Activated CD8-positive, alpha-beta memory T cell treated with anti-CD3 and anti-CD28 coated beads for 48 hours (primary cell): ENCODE measurements around the gene PIK3CG.
"Not testable (repeated sequence)": the region's sequence is repeated elsewhere in the genome, so short reads cannot be mapped to it uniquely, and the experiment has no call there.

Experiments used
- DNase-seq, 3 experiments: peaks; one replicate each; pipeline ENCODE4 v3.0.0-alpha.2; 2020; ENCODE audit warnings: low read depth in 2 of 3, low spot score in 2 of 3

PIK3CG gene

DNA sequence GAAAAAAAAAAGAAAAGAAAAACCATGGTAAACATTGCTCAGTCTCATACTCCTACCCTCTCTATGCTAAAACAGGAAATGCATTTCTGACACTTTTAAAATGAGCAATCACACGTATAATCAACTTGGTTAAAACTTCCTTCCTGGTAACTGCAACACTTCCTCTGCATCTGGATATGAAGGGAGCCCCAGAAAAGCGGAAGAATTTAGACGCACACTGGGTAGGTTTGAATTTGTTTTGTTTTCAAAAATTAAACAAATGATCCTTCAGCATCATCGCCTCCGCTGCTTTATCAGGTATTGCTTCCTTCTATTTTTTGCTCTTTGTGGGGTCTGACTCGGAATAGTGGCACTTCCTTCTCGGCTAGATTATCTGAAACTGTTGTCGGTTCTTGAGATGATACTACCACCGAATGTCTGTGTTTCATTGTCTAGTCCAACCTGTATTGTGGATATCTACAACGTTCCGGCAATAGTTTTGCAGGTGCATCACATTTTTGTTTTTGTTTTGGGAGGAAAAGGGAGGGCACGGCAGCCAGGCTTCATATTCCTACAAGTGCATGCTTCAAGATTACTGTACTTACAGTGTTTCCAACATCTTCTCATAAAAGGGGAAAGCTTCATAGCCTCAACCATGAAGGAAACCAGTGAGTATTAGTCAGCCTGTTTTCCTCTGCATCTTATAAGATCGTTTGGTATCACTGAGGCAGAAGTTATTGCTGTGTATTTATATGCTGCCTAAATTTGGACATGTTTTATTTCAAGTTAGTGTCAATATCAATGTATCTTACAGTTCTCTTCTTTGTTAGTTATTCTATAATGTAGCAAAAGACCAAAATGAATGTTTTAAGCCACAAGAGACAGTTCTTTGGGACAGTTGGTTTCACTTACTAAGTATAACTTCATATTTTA is at the start of gene PIK3CG:
PIK3CG (plus strand) TSS at position 153 of the 912 bp plus-strand sequence. CDS start 2,280 bp downstream, outside the sequence.
- DNase-seq: no peak

DNA sequence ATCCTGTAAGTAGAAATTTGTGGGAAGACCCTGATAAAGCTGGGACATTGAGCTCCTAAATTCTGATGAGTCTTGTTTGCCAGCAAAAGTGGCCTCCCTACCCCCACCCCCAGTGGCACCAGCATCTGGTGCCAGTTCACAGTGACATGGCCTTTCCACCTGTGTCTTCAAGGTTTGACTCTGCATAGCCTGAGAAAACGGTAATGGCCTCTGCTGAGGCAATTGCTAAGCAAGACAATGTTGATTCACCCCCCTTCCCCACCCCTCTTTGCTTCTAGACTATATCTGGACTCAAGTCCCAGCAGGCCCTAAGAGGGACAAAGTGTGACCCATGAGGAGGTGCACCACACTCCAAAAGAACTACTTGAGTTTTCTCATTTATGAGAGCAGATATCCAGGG is 48.0 kb upstream of the PIK3CG start:
- DNase-seq: no peak

DNA sequence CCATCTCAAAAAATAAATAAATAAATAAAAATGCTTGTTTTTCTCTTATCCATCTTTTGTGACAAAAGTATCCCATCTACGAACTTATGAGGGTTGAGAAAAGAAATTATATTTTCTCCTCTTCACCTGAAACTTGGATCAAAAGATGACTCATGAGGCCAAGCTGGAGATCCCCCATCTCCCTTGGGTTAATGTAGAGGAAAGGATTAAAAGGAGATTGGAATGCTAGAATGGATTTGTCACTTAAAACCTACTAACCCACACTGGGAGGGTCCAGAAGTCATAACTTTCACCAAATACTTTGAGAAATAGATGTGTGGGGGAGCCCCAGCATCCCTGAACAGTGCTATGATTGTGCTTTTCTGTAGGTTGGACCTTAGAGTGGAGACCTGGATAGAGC is 46.3 kb upstream of the PIK3CG start:
- DNase-seq: no peak

DNA sequence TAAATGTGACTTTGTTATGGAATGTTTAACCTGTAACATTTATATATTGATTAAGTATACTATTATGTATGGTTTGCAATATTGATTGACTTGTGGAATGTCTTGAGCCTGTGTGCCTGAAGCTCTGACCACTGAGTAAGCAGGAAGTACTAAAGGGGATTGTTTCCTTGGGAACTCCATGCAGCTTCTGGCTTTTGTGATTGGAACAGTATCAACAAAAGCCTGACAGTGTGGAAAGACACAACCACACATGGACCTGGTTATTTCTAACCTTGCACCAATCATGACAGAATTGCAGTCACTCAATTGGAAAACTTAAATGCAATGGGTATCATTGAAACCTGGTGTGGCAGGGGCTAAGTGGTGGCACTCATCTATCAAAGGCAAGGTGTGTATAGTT is 45.5 kb upstream of the PIK3CG start:
- no peak for DNase-seq

DNA sequence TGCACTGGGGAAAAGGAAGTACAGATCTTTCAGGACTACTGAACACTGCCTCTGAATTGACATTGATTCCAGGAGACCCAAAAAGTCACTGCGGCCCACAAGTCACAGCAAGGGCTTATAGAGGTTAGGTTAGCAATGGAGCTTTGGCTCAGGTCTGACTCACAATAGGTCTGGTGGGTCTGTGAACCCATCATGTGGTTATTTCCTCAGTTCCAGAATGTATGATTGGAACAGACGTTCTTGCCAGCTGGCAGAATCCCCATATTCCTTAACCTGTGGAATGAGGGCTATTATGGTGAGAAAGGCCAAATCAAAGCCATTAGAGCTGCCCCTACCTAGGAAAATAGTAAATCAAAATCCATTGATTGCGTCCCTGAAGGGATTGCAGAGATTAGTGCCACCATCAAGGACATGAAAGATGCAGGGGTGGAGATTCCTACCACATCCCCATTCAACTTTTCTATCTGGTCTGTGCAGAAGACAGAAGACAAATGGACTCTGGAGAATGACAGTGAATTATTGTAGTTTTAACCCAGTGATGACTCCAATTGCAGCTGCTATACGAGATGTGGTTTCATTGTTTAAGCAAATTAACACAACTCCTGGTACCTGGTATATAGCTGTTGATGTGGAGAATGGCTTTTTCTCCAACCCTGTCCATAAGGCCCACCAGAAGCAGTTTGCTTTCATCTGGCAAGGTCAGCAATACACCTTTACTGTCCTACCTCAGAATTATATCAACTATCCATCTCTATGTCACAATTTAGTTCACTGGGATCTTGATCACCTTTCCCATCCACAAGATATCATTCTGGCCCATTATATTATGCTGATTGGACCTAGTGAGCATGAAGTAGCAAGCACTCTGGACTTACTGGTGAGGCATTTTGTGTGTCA is 44.5 kb upstream of the PIK3CG start:
- DNase-seq: no peak

DNA sequence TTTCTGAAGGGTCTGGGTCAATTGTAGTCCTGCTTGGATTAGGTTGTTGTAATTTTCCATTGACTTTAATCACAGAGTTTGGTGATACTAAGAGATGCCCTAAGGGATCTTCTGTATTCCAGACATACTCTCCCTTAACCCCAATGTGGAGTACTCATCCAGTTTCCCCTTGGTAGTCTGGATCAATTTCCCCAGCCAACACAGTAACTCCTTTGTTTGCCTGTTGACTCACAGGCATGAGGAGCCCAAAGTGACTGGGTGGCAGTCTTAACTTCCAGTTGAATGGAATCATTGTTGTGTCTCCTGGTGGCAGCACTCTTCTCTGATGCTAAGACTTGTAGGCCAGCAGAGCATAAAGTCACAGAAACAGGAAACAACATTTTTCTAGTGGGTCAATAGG is 41.5 kb upstream of the PIK3CG start:
- no peak for DNase-seq

DNA sequence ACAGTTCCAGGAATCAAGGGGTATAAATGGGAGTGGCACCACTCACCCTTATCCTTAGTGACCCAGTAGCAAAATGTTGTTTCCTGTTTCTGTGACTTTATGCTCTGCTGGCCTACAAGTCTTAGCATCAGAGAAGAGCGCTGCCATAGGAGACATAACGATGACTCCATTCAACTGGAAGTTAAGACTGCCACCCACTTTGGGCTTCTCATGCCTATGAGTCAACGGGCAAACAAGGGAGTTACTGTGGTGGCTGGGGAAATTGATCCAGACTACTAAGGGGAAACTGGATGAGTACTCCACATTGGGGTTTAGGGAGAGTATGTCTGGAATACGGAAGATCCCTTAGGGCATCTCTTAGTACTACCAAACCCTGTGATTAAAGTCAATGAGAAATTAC is 40.6 kb upstream of the PIK3CG start:
- DNase-seq: no peak

DNA sequence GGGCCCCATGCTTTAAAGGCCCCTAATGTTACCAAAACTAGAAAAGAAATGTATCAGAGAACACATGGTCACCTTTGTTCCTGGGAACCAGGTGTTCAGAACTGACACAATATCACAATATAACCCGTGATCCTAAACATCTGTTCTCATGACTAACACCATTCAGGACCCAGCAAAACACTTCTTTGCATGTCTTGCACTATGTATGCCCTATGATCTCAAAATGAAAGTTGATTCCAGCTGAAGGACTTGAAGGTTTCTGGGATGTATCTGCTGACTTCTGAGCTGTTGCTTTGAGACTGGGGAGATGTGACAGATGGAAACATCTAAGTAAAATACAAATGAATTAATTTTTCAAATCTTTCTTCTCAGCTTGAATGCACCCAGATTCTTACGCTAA is 37.5 kb upstream of the PIK3CG start:
- DNase-seq: no peak

DNA sequence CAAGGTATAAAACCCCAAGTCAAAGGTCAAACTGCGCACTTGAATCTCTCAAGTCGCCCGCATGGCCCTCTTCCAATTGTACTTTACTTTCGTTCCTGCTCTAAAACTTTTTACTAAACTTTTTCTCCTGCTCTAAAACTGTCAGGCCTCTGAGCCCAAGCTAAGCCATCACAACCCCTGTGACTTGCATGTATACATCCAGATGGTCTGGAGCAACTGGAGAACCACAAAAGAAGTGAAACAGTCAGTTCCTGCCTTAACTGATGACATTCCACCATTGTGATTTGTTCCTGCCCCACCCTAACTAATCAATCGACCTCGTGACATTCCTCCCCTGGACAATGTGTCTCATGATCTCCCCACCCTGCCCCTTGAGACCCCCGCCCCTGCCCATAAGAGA is 35.6 kb upstream of the PIK3CG start:
- DNase-seq: no peak

DNA sequence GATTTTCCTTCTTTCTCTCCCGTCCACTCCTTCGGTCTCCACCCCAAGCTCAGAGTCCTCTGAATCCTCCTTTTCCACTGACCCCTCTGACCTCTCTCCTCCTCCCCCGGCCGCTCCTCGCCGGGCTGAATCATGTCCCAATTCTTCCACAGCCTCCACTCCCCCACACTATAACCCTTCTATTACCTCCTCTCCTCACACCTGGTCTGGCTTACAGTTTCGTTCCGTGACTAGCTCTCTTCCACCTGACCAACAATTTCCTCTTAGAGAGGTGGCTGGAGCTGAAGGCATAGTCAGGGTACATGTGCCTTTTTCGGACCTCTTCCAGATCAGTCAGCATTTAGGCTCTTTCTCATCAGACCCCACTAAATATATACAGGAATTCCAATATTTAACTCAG is 34.2 kb upstream of the PIK3CG start:
- DNase-seq: not testable (repeated sequence)

DNA sequence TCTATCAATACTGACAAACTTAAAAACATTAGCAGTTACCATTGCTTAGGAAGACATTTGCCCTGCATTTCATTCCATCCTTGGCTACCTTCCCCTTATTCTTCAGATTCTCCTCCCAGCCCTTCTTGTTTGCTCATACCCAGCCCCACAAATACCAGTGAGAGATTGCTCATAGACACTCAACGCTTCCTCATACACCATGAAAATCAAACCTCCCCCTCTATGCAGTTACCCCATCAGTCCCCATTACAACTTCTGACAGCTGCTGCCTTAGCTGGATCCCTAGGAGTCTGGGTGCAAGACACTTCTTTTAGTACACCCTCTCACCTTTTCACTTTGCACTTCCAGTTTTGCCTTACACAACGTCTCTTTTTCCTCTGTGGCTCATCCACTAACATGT is 28.3 kb upstream of the PIK3CG start:
- no peak for DNase-seq

DNA sequence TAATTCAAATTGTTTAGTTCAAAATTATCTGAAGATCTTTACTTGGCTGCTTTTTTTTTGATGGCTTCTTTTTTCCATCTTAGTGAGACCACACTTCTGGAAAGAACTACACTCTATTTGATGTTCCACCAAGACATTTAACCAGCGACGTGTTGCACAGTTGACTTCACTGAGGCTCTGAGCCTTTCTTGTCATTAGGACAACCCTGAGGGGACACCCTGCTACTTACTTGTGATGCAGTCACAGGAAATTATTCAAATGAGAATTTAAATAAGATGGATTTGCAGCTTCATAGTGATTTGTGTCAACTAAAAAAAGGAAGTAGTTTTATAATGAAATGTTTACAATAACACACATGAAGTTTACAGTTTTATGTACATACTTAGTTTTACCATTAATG is 25.6 kb upstream of the PIK3CG start:
- DNase-seq: no peak

DNA sequence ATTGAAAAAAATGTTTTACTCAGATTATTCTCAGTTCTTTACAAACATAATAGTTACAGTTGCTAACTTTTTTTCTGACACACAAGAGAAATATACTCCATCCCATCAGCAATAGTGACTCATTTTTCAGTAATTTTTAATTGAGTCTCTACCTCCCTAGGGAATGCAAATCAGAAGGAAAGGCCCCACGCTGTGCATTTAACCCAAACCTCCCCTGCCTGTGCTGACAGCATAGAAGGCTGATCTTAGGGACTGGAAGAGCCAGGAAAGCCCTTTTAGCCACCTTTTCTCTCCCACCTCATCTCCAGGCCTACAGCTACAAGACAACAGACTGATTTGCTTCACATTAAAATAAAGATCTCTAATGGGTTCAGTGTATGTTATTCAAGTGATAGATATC is 24.7 kb upstream of the PIK3CG start:
- DNase-seq: no peak

DNA sequence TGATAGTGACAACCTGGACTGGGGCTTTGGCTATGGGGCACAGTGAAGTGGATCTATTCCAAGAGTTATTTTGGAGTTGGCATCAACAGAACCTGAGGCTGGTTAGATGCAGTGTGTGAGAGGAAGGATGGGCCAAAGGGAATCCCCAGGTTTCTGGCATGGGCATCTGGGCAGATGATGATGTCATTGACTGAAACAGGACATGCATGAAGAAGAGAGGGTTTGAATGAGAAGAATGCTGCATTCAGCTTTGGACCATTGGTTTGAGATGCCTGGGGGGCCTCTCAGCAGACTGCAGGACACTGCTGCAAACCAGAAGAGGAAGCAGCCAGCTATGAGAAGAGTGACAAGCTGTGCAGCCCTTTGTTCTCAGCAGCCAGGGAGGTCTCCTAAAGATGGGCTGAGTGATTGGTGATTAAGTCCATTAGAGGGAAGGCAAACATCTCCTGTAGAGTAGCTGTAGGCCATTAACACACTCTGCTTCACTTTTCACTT is 23.1 kb upstream of the PIK3CG start:
- DNase-seq: no peak

DNA sequence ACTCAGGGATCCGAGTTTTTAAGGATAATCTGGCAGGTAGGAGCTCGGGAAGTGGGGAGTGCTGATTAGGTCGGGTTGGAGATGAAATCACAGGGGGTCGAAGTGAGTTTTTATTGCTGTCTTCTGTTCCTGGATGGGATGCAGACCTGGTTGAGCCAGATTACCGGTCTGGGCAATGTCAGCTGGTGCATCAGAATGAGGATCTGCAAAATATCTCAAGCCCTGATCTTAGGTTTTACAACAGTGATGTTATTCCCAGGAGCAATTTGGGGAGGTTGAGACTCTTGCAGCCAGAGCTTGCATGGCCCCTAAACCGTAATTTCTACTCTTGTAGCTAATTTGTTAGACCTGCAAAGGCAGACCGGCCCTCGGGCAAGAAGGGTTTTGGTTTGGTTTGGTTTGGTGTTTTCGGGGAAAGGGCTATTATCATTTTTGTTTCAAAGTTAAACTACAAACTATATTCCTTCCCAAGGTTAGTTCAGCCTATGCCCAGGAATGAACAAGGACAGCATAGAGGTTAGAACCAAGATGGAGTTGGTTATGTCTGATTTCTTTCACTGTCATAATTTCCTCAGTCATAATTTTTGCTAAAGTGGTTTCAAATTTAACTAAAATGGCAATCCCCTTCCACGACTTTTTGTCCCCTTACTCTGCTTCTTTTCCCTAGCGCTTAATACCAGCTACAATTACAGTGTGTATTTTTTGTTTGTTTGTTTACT is 20.6 kb upstream of the PIK3CG start:
- DNase-seq: no peak

DNA sequence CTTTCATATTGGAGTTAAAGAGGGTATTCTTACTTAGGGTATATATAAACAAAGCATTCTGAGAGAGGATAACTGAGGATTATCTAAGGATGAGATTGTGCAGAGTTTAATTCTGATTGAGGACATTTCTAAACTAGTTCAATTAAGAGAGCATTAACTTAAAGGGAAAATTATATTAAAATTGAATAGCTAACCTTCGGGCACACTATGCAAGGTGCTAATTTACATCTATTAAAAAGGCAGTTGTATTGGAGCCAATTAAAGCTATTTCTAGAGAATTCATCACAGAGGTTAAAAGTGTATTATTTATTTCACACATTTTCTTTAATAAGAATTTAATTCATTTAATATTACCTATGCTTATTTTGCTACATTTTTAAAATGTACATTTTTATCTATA is 17.0 kb upstream of the PIK3CG start:
- no peak for DNase-seq

DNA sequence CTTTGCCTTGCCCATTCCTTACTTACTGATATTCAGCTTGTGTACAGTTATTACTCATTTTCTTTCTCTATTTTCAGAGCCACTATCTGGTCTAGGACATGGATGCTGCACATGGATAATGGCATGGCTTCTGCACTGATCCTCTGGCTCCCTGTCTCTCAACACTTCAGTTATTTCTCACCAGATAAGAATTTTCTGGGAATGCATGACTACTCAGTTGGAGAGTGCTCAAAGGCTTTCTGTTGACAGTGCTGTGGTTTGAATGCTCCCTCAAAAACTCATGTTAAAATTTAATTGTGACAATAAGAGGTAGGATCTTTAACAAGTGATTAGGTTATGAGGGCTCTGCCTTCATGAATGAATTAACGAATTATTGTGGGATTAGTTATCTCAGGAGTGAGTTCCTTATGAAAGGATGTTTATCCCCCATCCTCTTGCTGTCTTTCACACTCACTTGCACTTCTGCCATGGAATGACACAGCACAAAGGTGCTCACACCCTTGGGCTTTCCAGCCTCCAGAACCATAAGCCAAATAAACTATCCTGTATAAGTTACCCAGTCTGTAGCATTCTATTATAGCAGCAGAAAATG is 16.1 kb upstream of the PIK3CG start:
- DNase-seq: no peak

DNA sequence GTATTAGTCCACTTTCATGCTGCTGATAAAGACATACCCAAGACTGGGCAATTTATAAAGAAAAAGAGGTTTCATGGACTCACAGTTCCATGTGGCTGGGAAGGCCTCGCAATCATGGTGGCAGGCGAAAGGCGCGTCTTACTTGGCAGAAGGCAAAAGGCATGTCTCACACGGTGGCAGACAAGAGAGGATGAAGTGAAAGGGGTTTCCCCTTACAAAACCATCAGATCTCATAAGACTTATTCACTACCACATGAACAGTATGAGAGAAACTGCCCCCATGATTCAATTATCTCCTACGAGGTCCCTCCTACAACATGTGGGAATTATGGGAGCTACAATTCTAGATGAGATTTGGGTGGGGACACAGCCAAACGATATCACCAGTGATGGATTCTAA is 13.4 kb upstream of the PIK3CG start:
- not testable (repeated sequence) for DNase-seq

DNA sequence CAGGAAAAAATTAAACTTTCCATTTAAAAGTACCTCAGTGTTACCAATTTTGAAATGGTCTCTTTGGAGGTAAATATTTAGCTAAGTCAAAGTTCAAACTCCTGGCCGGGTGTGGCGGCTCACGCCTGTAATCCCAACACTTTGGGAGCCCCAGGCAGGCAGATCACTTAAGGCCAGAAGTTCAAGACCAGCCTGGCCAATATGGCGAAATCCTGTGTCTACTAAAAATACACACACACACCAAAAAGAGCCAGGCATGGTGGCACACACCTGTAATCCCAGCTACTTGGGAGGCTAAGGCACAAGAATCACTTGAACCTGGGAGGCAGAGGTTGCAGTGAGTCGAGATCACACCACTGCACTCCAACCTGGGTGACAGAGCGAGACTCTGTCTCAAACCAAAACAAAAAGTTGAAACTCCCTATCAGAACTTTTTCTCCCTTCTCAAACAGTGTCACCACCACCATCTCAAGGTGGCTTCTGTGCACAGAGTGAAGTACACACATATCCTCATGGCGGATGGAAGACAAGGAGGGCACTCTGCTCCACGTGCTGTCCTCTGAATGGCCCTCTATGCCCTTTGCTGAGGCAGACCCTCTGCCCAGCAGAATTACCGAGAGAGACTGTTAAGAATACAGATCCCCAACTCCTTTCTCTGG is 11.7 kb upstream of the PIK3CG start:
- no peak for DNase-seq

DNA sequence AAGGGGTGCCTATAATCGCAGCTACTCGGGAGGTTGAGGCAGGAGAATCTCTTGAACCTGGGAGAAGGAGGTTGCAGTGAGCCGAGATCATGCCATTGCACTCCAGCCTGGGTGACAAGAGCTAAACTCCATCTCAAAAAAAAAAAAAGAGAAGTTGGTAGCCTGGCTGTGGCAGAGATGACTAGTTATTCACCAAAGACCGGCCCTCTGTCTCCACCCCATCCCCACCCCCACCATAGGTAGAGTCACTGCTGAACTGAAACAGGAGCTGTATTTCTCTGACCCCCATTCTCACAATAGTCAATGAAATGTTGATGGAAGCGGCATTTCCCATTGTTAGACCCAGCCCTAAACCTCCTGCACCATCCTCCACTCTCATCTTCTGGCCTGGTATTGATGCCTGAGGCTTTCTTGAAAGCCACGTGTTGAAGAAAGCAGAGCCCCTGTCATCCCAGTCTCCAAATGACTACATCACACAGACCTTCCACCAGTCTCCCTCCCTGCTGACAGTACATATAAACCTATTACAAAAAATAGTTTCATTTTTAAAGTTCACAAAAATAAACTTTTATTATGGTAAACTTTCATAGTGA is 9.4 kb upstream of the PIK3CG start:
- no peak for DNase-seq
